Lung (tissue), 12 donors: ENCODE data around the gene RANBP1. TPM values are rescaled to one million over a fixed set of nuclear protein-coding genes. Genes with fewer than 3 reads are reported as not detected.
A peak's percentile ranks its signal among the peaks of the same experiment; 100 is the strongest.

ENCODE experiments used
- ATAC-seq: fragments of 200-7000 bp; cut with Tn5 transposase; one replicate; pipeline ENCODE4 v1.9.1; 2020; ENCODE audit warnings: moderate number of reproducible peaks; ENCODE audit not compliant: insufficient read depth, low FRiP score
- DNase-seq, 3 donors: peaks; one replicate each; pipeline ENCODE4 v3.0.0-alpha.2; 2013 to 2017
- H3K27ac ChIP-seq, 2 donors: one replicate each; pipeline ENCODE4 v1.5.1; 2013; ENCODE audit warnings: mild to moderate bottlenecking in 2 of 2, moderate library complexity in 2 of 2, control low read depth in 1 of 2, inconsistent platforms in 1 of 2, low read depth in 1 of 2, low read length in 1 of 2
- H3K27me3 ChIP-seq, 3 donors: one replicate each; pipeline ENCODE4 v1.5.1; 2013; ENCODE audit warnings: low read length in 2 of 3; ENCODE audit not compliant: control insufficient read depth in 3 of 3, insufficient read depth in 3 of 3
- H3K36me3 ChIP-seq, 4 donors: one replicate each; pipeline ENCODE4 v1.5.1; 2013; ENCODE audit warnings: low read length in 4 of 4, mild to moderate bottlenecking in 1 of 4, moderate library complexity in 1 of 4; ENCODE audit not compliant: control insufficient read depth in 4 of 4, insufficient read depth in 4 of 4
- H3K4me1 ChIP-seq, 5 donors: one replicate each; pipeline ENCODE4 v1.5.1; 2013; ENCODE audit warnings: low read length in 5 of 5, mild to moderate bottlenecking in 2 of 5, moderate library complexity in 1 of 5; ENCODE audit not compliant: control insufficient read depth in 5 of 5, insufficient read depth in 5 of 5
- H3K4me3 ChIP-seq: one replicate; pipeline ENCODE4 v1.5.1; 2013; ENCODE audit warnings: mild to moderate bottlenecking, control low read depth, moderate library complexity
- H3K9ac ChIP-seq, 2 donors: one replicate each; pipeline ENCODE4 v1.5.1; 2013; ENCODE audit warnings: low read length in 2 of 2, control low read depth in 1 of 2; ENCODE audit not compliant: insufficient read depth in 1 of 2
- H3K9me3 ChIP-seq, 4 donors: one replicate each; pipeline ENCODE4 v1.5.1; 2013; ENCODE audit warnings: low read length in 3 of 4, mild to moderate bottlenecking in 1 of 4, moderate library complexity in 1 of 4; ENCODE audit not compliant: control insufficient read depth in 4 of 4, insufficient read depth in 3 of 4
- CTCF ChIP-seq: IDR thresholded peaks from 2 replicates; pipeline ENCODE4 v1.5.1; 2012; ENCODE audit warnings: mild to moderate bottlenecking; ENCODE audit errors: control extremely low read depth, extremely low read depth
- WGBS, 2 donors: extraction: QIAGEN DNeasy Blood & Tissue Kit; methylation state at CpG; one replicate each; pipeline ENCODE4 v1.1.7; 2013; 5-methylcytosine and 5-hydroxymethylcytosine counted together
- polyA plus RNA-seq, 2 donors: library from polyadenylated mRNA; stranded (reverse); fragments of 200-250 nt; gene quantifications; one replicate each; pipeline ENCODE4 v1.2.1, GENCODE V29; 2013
- total RNA-seq, 2 donors: library from RNA; depleted of rRNA in 1 of 2; stranded (reverse); fragments of >200 nt in 1 of 2; gene quantifications; one replicate each; pipeline ENCODE4 v1.2.1, GENCODE V29; 2014 to 2021
- donor health status: control.
- donor health status: control.
- donor health status: Bipolar disorder and iron deficiency.
- donor health status: healthy.
- donor health status: DM: yes; HTN: yes; CAD: no.

RANBP1 gene
- total and polyA plus RNA-seq, 4 donors, result 72.9 to 119 (median 83.2) TPM

- ATAC-seq (no peak), DNase-seq (no peak)
Measured at GRCh38 chr22:20076627-20077172, 39.2 kb upstream of the RANBP1 start.

GRCh38 chr22:20079745-20080444 is 36.0 kb upstream of the RANBP1 start, which contains the start of gene DGCR8:
Gene DGCR8 (plus strand): TSS chr22:20080241. CDS start chr22:20085964, 5,723 bp downstream.
- Histone ChIP-seq H3K9me3 (no peaks in the 10 kb centered on the region), H3K4me1 (peaks cover 5 to 29% (median 14%) of the 10 kb centered on the region in 5 donors)

More at GRCh38 chr22:20076627-20077172, 39.2 kb upstream of the RANBP1 start:
- no peak overlapping the region for H3K9ac ChIP-seq
- H3K27me3 ChIP-seq, result no peaks in the 10 kb centered on the region
- WGBS, 2 donors, result 66 to 87% methylated on average over 6 of the region's 6 CpGs
- no peaks in the 10 kb centered on the region for H3K36me3 ChIP-seq
- H3K4me3 ChIP-seq, result no peak overlapping the region
- no peaks in the 10 kb centered on the region for H3K9me3 ChIP-seq
- no peak for TF ChIP-seq CTCF
- no peak overlapping the region for H3K27ac ChIP-seq
- peaks cover 0 to 9% (median 5%) of the 10 kb centered on the region in 5 donors for H3K4me1 ChIP-seq

GRCh38 chr22:20080445-20080775 is 35.5 kb upstream of the RANBP1 start:
- Histone ChIP-seq H3K4me3 (peak overlapping the region; percentile 59), H3K9ac (peak overlapping the region; percentile 88 to 90), H3K9me3 (no peaks in the 10 kb centered on the region), H3K36me3 (no peaks in the 10 kb centered on the region), H3K27ac (peak overlapping the region; percentile 89 to 97), H3K27me3 (no peaks in the 10 kb centered on the region), H3K4me1 (peaks cover 5 to 29% (median 17%) of the 10 kb centered on the region in 5 donors)
- 0% methylated on average over 21 to 34 of the region's 34 CpGs for WGBS, 2 donors
- peak; percentile 58 to 64 (median 60) for DNase-seq
- TF ChIP-seq CTCF, result no peak
- ATAC-seq, result peak; percentile 60

More at GRCh38 chr22:20079745-20080444, 36.0 kb upstream of the RANBP1 start, which contains the start of gene DGCR8:
- peak within 1 kb of the TSS; percentile 89 to 97 for H3K27ac ChIP-seq
- H3K36me3 ChIP-seq, result no peaks in the 10 kb centered on the region
- ATAC-seq (peak; percentile 97), DNase-seq (peak; percentile 96 to 99 (median 97))
- WGBS, 2 donors, result 0% methylated on average over 48 to 100 of the region's 100 CpGs
- peak within 1 kb of the TSS; percentile 59 for H3K4me3 ChIP-seq
- peak within 1 kb of the TSS; percentile 88 to 90 for H3K9ac ChIP-seq
- no peak for TF ChIP-seq CTCF
- H3K27me3 ChIP-seq, result no peaks in the 10 kb centered on the region
